ENCODE data around the gene ULK1. TPM values are rescaled to one million over a fixed set of nuclear protein-coding genes. Genes with fewer than 3 reads are reported as not detected.

The ULK1 gene
- polyA plus RNA-seq, 6 donors from 2014 or later: 0.22 to 2.1 (median 0.73) TPM

GRCh38 chr12:131855521-131856142, 38.8 kb upstream of the ULK1 start:
- peak overlapping the region in 1 of 6 donors; percentile 44 for H3K27ac Mint-ChIP-seq

GRCh38 chr12:131856366-131857097, 37.9 kb upstream of the ULK1 start:
- Mint-ChIP-seq H3K9me3 (no peaks in the 10 kb centered on the region), H3K4me3 (peak overlapping the region in 2 of 8 donors; percentile 12 to 71), H3K27ac (peak overlapping the region in 4 of 6 donors; percentile 31 to 98 (median 62)), H3K4me1 (peaks cover 14 to 26% (median 24%) of the 10 kb centered on the region in 3 donors), H3K27me3 (peaks cover 0 to 46% (median 43%) of the 10 kb centered on the region in 3 donors), H3K36me3 (no peaks in the 10 kb centered on the region)
- no peak for DNase-seq
- no peak for ATAC-seq (ENCODE audit: low read depth in 2 of 2)

More at GRCh38 chr12:131855521-131856142, 38.8 kb upstream of the ULK1 start:
- H3K27me3 Mint-ChIP-seq: peaks cover 0 to 37% (median 36%) of the 10 kb centered on the region in 3 donors
- H3K4me1 Mint-ChIP-seq: peaks cover 14 to 26% (median 24%) of the 10 kb centered on the region in 3 donors
- no peaks in the 10 kb centered on the region for H3K9me3 Mint-ChIP-seq
- no peaks in the 10 kb centered on the region for H3K36me3 Mint-ChIP-seq
- DNase-seq: no peak
- H3K4me3 Mint-ChIP-seq: no peak overlapping the region
- ATAC-seq (ENCODE audit: low read depth in 2 of 2): no peak

- H3K4me1 Mint-ChIP-seq: peaks cover 18 to 21% (median 19%) of the 10 kb centered on the region in 3 donors
- H3K27ac Mint-ChIP-seq: peak overlapping the region in 1 of 6 donors; percentile 56
Observed at GRCh38 chr12:131857908-131858850, 36.2 kb upstream of the ULK1 start.

GRCh38 chr12:131860472-131861260, 33.8 kb upstream of the ULK1 start:
- Mint-ChIP-seq H3K4me3 (no peak overlapping the region), H3K9me3 (no peaks in the 10 kb centered on the region), H3K27ac (peak overlapping the region in 1 of 6 donors; percentile 14), H3K36me3 (no peaks in the 10 kb centered on the region), H3K4me1 (peaks cover 10 to 18% (median 17%) of the 10 kb centered on the region in 3 donors), H3K27me3 (peaks cover 0 to 53% (median 48%) of the 10 kb centered on the region in 3 donors)
- no peak for ATAC-seq (ENCODE audit: low read depth in 2 of 2)
- no peak for DNase-seq

More at GRCh38 chr12:131857908-131858850, 36.2 kb upstream of the ULK1 start:
- peaks cover 0 to 53% (median 48%) of the 10 kb centered on the region in 3 donors for H3K27me3 Mint-ChIP-seq
- H3K36me3 Mint-ChIP-seq: no peaks in the 10 kb centered on the region
- no peak overlapping the region for H3K4me3 Mint-ChIP-seq
- H3K9me3 Mint-ChIP-seq: no peaks in the 10 kb centered on the region
- ATAC-seq (ENCODE audit: low read depth in 2 of 2) (no peak), DNase-seq (no peak)

- Mint-ChIP-seq H3K9me3 (no peaks in the 10 kb centered on the region), H3K4me1 (peaks cover 5 to 12% (median 11%) of the 10 kb centered on the region in 3 donors), H3K27me3 (peaks cover 0 to 46% (median 42%) of the 10 kb centered on the region in 3 donors), H3K36me3 (no peaks in the 10 kb centered on the region), H3K4me3 (peak overlapping the region in 1 of 8 donors; percentile 44), H3K27ac (peak overlapping the region in 2 of 6 donors; percentile 37 to 68)
- DNase-seq: no peak
- no peak for ATAC-seq (ENCODE audit: low read depth in 2 of 2)
Observed at GRCh38 chr12:131861261-131862083, 33.0 kb upstream of the ULK1 start.

GRCh38 chr12:131862084-131862441, 32.4 kb upstream of the ULK1 start:
- H3K27ac Mint-ChIP-seq: peak overlapping the region in 1 of 6 donors; percentile 37
- H3K4me3 Mint-ChIP-seq: no peak overlapping the region
- H3K27me3 Mint-ChIP-seq: peaks cover 0 to 40% (median 36%) of the 10 kb centered on the region in 3 donors
- no peak for DNase-seq
- H3K36me3 Mint-ChIP-seq: no peaks in the 10 kb centered on the region
- ATAC-seq (ENCODE audit: low read depth in 2 of 2): no peak
- no peaks in the 10 kb centered on the region for H3K9me3 Mint-ChIP-seq
- peaks cover 4 to 10% (median 8%) of the 10 kb centered on the region in 3 donors for H3K4me1 Mint-ChIP-seq

GRCh38 chr12:131862600-131862993, 31.8 kb upstream of the ULK1 start:
- ATAC-seq (ENCODE audit: low read depth in 2 of 2): no peak
- H3K4me3 Mint-ChIP-seq: no peak overlapping the region
- no peaks in the 10 kb centered on the region for H3K9me3 Mint-ChIP-seq
- peaks cover 4 to 10% (median 5%) of the 10 kb centered on the region in 3 donors for H3K4me1 Mint-ChIP-seq
- DNase-seq: no peak
- H3K36me3 Mint-ChIP-seq: no peaks in the 10 kb centered on the region
- peaks cover 0 to 39% (median 30%) of the 10 kb centered on the region in 3 donors for H3K27me3 Mint-ChIP-seq
- H3K27ac Mint-ChIP-seq: no peak overlapping the region

GRCh38 chr12:131862994-131863710, 31.3 kb upstream of the ULK1 start:
- H3K36me3 Mint-ChIP-seq: no peaks in the 10 kb centered on the region
- H3K4me1 Mint-ChIP-seq: peaks cover 0 to 8% (median under 1%) of the 10 kb centered on the region in 3 donors

GRCh38 chr12:131863711-131864396, 30.6 kb upstream of the ULK1 start:
- H3K4me3 Mint-ChIP-seq: no peak overlapping the region
- H3K27ac Mint-ChIP-seq: no peak overlapping the region
- H3K9me3 Mint-ChIP-seq: no peaks in the 10 kb centered on the region
- no peaks in the 10 kb centered on the region for H3K36me3 Mint-ChIP-seq
- DNase-seq (no peak), ATAC-seq (ENCODE audit: low read depth in 2 of 2) (no peak)
- peaks cover 0 to 8% (median 0%) of the 10 kb centered on the region in 3 donors for H3K4me1 Mint-ChIP-seq
- peaks cover 0 to 28% (median 20%) of the 10 kb centered on the region in 3 donors for H3K27me3 Mint-ChIP-seq

More at GRCh38 chr12:131862994-131863710, 31.3 kb upstream of the ULK1 start:
- no peak for ATAC-seq (ENCODE audit: low read depth in 2 of 2)
- H3K27ac Mint-ChIP-seq: no peak overlapping the region
- H3K9me3 Mint-ChIP-seq: no peaks in the 10 kb centered on the region
- H3K27me3 Mint-ChIP-seq: peaks cover 0 to 35% (median 25%) of the 10 kb centered on the region in 3 donors
- DNase-seq: no peak
- no peak overlapping the region for H3K4me3 Mint-ChIP-seq

GRCh38 chr12:131864469-131864868, 30.0 kb upstream of the ULK1 start:
- DNase-seq (no peak), ATAC-seq (ENCODE audit: low read depth in 2 of 2) (no peak)
- no peak overlapping the region for H3K27ac Mint-ChIP-seq
- no peaks in the 10 kb centered on the region for H3K9me3 Mint-ChIP-seq
- no peaks in the 10 kb centered on the region for H3K36me3 Mint-ChIP-seq
- peaks cover 0 to 28% (median 20%) of the 10 kb centered on the region in 3 donors for H3K27me3 Mint-ChIP-seq
- H3K4me3 Mint-ChIP-seq: no peak overlapping the region
- peaks cover 0 to 8% (median 0%) of the 10 kb centered on the region in 3 donors for H3K4me1 Mint-ChIP-seq
